GM18519 (cell line): ENCODE data around the gene PHKB.
A peak's percentile ranks its signal among the peaks of the same experiment; 100 is the strongest.
"Not testable (repeated sequence)": the region's sequence is repeated elsewhere in the genome, so short reads cannot be mapped to it uniquely, and the experiment has no call there.

Experiments
- ATAC-seq: cut with Tn5 transposase; IDR thresholded peaks from one replicate; pipeline ENCODE4 v1.9.1; 2021; ENCODE audit warnings: mild to moderate bottlenecking, moderate library complexity; ENCODE audit not compliant: unreplicated experiment, low FRiP score

PHKB gene

DNA sequence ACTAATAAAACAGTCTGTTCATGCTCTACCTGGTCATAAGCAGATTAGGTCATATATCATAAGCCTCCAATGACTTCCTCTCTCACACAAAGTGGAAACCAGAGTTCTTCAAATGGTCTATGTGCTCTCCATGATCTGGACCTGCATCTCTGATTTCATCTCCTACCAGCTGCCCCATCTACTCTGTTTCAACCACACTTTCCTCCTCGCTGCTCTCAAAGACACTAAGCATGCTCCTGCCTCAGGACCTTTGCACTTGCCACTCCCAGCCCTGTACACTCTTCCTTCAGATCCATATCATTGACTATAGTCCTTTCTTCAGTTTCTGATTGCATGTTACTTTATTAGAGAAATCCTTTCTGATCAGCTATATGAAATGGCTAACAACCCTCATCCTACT, 196.8 kb downstream of the PHKB start:
- no peak for ATAC-seq

DNA sequence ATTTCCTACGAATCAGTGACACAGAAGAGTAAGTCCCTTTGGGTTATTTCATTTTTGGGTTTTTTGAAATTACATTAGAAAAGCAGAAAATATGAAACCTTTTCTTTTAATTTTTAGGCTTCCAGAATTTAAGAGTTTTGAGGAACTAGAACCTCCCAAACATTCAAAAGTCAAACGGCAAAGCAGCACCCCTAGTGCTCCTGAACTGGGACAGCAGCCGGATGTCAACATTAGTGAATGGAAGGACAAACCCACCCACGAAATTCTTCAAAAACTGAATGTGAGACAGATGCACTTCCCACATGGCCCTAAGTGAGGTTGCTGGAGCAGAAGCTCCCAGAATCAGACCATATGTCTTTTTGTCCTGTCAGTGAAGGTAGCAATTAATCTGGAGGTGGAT, 199.4 kb downstream of the PHKB start:
- no peak for ATAC-seq

DNA sequence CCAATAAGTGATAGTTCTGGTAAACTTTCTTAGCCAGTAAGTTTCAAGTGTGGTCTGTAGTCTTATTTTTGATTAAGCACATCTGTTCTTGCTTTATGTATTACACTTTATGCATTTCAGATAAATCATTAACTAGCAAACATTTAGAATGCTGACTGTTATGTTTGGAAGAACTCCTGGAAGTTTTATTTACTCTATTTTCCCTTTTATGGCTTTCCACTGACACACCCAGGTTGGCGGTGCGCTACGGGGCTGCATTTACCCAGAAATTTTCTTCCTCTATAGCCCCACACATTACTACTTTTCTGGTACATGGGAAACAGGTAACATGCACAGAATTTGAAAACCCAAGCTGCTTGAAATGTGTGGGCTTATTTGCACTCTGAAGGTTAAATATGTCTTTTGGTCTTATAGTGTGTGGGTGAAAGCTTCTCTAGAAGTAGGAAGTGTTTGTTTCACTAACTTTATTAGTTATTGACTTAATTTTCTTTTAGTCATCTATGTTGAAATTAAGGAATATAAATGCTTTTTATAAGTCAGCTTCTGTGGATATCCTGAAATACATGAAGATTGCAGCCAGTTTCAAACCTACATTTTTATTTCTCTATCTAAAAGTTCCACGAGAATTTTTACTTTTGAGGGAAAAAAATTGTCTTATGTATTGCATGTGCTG, 203.7 kb downstream of the PHKB start:
- ATAC-seq: no peak

DNA sequence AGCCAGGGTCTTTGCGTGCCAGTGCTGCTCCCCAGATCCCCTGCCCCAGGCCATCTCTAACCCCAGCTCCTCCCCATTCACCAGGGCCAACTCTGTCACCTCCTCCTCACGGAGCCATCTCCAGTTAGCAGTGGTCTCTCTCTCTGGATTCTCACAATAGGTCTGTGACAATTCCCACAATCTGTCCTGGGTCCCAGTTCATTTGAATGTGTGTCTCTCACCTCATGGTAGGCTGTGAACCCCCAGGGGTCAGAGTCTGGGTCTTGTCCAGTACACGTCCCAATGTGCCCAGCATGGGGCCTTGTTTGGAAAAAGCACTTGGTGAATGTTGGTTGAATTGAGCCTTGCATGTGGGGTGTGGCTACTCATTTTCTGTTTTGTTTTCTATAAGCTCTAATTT, 205.3 kb downstream of the PHKB start:
- ATAC-seq: no peak

DNA sequence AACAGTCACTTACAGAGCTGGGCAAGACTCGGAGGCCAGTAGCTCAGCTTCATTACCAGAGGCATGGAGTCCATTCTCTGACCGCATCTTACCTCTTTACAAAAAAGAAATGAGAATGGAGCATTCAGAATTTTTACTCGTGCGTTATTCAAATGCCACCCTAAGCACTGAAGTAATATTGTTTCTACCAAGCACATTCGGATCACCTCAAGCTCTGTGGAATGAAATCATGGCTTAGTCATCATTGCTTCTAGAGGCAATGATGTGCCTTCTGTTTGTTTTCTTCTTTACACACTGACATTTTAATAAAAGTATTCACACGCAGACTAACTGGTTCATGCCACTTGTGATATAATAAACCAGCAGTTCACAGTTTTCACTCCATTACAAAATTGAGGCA, 206.8 kb downstream of the PHKB start:
- ATAC-seq: no peak

DNA sequence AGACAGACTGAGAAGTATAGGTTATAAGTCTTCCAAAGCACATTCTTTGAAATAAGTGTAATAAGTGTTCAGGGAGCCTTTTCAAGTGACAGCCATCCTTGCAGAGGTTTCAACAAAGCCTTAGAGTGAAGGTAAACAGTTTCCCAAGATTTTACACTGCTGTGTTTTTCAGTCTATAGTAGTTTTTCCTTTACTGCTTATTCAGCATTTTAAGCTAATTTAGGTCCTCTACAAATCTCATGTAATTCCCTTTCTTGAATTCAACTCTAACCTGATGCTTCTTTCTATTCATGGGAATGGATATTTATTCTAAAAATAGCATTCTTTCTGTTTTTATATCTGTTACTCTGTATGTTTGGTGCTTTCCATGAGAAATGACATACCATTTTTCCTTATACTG, 211.3 kb downstream of the PHKB start:
- no peak for ATAC-seq

DNA sequence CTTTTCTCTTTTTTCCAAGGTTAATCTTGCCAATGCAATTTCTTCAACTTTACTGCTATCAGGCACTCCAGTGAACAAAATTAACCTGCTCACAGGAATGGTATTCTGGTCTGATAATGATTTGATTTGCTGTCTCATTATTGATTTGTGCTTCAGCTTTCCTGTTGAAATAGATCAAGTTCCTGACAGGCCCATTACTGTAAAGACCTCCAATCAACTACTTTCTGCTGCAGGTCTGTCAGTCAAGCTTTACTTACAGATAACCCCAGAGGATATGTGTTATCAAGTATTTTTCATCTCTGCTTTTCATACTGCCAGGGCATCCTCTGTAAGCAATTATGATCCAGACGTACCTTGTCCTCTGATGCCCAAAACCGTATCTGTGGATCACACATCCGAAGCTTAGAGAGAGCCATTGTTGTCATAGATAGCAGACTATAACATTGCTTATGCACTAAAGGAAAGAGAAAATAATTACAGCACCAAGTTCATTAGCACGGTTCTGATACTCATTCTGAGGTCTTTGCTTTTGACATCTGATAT, 215.6 kb downstream of the PHKB start:
- ATAC-seq: no peak

DNA sequence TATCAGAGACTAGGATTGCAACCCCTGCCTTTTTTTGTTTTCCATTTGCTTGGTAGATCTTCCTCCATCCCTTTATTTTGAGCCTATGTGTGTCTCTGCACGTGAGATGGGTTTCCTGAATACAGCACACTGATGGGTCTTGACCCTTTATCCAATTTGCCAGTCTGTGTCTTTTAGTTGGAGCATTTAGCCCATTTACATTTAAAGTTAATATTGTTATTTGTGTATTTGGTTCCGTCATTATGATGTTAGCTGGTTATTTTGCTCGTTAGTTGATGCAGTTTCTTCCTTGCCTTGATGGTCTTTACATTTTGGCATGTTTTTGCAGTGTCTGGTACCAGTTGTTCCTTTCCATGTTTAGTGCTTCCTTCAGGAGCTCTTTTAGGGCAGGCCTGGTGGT, 220.4 kb downstream of the PHKB start:
- not testable (repeated sequence) for ATAC-seq

DNA sequence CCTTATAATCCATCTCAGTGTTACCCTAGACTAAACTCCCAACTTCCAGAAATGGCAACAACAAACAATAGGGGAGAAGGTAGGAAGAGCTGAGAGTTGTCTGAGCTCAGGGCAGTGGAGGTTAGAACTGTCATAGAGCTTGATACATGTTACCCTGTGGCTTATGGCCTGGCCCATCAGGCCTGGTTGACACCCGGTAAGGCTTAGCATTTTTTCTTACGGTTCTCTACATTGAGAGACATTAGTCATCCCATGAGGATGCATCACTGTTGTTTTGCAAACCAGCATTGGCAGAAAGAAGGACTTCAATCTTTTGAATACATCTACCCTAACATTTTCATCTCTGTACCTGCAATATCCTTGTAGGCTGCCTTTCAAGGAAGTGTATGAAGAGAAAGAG, 226.6 kb downstream of the PHKB start:
- ATAC-seq: no peak

DNA sequence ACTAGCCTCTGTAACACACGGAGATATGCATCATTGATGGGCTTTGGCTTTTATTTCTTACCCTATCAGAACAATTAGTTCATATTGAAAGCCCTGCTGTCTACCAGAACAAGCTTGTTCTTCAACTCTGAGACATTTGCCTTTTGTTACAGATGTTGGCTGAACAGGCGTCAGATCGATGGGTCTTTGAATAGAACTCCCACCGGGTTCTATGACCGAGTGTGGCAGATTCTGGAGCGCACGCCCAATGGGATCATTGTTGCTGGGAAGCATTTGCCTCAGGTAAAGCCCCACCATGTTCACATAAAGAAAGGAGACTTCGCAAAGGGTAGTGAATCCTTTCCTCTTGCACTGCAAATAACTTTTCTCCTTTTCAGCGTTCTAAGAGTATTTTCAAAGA, 232.1 kb downstream of the PHKB start:
- ATAC-seq: no peak

DNA sequence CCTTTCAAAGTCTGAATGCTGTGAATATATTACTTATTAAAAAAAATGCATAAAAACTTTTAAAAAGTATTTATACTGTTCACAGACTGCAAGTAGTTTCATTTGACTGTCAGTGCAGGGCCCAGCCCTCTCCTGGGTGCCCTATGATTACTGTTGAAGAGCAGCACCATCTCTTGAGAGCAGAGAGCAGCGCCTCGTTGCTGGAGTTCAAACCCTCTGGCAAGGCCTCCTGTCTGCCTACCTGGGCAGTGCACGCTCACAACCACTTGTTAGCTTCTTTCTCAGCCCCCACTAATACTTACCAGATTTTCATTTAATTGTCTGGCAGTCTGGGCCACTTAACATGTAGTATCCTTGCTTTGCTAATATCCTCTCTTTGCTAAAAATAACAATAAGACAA, 233.4 kb downstream of the PHKB start:
- ATAC-seq: no peak

DNA sequence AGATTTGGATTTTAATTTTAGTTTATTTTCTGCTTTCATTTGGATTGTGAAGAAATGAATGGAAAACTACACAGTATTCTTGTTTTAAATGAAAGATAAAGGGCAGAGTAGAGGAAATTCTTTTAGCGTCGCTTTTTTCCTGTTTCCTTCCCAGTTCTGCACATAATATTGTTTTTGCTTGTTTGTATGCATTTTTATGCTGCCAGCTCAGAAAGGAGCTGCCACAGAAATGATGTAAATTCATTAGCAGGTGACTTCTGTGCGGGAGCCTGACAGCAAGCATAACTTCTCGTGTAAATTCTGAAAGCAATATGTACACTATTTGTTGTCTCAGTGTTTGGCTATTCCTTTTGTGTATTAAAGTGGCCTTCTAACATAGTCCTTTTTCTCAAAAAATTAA, 234.6 kb downstream of the PHKB start:
- ATAC-seq: no peak

DNA sequence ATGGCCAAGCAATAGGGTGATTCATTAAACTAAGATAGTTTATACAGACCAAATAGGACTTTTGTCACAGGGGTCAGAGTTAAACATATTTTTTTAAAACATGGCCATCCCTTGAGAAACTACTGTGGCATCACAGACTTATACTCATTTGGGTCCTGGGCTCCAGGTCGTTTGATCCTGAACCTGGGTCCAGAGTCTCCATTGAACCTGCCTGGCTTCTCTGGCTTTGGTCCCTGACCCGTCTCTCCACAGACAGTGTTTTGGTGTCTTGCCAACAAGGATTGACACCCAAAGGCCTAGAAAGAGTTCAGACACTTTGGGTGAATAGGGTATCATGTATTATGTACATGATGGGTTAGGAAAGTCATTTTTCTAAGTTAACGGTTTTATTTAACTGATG, 236.7 kb downstream of the PHKB start:
- no peak for ATAC-seq

DNA sequence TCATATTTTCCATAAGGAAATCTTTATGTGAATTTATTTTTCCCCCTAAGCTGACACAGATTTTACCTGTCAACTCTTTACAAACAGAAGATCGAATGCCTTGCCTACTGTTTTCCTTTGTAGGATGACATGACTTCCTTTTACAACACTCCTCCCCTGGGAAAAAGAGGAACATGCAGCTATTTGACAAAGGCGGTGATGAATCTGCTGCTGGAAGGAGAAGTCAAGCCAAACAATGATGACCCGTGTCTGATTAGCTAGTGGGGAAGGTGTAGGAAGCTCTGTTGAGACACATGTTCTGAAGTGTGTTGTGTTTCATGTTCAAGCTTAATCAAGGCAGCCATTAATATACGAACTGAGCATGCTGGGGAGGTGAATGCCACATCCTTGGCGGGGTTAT, 238.0 kb downstream of the PHKB start:
- no peak for ATAC-seq

DNA sequence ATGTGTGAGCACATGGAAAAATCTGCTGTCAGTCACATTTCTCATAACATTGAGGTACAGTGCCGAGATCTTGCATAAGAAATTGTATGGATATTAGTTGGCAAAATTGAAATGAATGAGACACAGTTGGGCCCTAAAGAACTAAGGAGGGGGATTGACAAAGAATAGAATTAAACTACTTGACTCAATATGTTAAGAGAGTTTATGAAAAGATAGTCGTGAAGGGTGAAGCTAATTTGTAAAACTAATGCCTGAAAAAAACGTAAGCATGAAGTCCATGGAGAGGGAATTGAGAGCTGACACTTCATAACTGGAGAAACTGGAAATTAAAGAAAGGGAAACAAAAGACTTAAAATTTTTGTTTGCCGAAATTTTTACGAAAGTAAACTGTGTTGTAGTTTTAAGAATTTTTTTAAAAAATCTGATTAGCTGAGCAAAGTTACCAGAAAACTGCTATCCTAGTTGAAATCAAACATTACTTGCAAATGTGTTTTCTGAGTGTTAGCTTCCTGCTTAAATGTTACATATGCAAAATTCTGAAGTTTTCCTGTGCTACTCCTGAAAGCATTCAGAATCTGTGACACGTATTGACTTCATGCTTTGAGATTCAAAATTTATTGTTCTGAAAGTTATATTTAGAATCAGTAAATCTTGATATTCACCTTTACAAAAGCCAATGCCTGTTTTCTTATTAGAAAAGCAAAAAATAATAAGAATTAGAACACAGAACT, 239.9 kb downstream of the PHKB start:
- ATAC-seq: no peak

DNA sequence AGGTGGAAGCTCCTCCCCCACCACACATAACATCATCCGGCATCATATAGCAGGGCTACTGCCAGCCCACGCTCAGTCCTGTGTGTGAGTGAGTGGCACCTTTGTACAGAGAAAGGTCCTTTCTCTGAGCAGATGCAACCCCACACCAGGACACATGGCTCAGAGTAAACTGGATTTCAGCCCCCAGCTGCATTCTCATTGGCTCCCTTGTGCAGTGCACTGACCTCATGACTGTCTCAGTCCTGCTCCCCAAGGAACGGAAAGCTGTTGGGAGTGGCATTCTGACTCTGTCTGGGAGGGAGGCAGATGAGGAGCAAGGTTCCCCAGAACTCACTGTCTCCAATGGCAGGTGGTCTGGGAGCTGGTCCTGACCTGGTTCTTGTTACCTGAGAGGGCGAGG, 244.1 kb downstream of the PHKB start:
- no peak for ATAC-seq

DNA sequence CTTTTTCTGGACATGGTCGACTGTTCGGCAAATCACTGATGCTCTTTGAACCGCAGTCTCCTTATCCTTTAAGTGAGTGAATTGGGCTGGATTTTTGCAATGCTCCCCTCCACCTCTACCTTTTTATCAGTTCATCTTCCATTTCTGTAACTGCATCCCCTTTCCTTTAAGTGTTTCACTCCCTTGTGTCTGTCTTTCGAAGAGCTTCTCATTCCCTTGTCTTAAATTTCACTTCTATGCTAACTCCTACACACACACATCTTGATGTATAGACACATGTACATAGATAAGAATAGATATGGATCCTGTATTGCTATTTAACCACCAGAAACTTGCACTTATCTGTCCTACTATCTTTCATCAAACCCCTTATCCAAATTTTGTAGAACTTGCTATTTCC, 250.7 kb downstream of the PHKB start:
- no peak for ATAC-seq

DNA sequence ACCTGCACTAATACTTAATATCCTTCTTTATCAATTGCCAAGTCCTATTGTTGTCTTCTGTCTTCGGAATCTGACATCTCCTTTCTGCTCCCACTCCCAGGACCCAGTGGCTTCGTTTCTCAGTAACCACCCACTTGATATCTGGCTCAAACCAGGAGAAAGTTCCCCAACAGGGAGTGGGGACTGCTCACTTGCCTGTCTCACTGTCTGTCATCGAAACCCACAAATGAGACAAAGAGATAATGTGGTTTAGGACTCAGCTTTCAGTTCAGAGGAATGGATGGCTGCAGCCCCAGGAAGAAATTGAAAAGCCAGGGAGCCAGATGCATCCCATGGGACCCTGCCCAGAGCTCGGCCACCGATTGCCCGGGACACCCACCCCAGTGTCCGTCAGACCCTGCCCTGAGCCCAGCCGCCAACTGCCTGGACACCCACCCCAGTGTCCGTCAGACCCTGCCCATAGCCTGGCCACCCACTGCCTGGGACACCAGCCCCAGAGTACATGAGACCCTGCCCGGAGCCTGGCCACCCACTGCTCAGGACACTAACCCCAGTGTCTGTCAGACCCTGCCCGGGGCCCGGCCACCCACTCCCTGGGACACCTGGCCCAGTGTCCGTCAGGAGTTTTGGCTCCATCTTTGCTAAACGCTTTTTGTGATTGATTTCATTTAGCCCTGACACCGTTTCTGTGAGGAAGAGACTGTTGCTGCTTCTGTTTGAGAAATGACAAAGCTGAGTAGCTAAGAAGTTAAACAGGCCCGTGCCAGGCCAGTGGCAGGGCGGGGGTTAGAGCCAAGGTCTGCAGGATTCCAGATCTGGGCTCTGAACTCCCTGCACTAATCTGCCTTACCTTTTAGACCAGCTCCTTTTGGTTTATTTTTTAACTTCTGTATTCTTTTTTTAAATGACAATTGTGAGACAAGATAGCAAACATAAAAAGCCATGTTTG, 251.4 kb downstream of the PHKB start:
- ATAC-seq: no peak

DNA sequence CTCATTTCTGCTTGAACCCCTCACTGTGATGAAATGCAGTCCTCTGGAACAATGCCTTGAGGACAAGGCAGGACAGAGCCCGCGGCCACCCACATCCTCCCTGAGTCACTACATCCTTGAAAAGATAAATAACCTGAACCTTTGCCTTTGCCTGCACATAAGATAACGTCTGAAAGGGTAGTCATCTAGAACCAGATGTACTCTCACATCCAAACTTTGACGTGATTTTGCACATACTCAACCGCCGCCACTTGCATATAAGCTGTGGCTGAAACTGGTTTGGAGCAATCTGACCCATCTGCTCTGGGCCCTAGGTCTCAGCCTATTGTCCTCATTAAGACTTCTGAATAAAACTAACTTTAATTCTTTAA, 252.1 kb downstream of the PHKB start:
- peak; percentile 79 for ATAC-seq

DNA sequence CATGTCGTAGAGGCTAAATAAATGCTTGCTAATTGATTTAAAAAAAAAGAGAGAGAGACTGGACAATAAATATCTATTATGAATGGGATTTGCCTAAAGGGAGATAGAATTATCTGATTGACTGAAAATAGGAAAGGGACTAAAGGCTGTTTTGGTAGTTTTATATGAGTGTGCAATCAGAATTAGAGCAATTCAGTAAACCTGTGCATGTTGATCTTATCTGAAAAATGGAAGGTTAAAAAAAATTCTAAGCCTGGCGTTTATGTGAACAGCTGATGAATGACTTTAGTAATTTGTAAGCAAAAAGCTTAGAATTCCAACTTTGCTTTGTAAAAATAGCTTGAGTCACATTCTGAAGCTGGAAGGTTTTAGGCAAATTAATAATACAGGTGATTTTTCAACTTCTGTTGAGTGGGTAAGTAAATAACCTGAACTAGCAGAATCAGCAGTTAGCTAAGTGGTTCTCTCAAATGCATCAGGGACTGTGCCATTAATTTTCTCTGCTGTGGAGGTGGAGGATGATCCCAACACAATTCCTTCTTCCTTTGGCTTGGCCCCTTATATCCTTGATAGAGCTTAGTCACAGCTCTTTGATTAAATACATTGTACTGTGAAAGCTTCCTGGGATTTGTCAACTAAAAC, 254.4 kb downstream of the PHKB start:
- no peak for ATAC-seq

DNA sequence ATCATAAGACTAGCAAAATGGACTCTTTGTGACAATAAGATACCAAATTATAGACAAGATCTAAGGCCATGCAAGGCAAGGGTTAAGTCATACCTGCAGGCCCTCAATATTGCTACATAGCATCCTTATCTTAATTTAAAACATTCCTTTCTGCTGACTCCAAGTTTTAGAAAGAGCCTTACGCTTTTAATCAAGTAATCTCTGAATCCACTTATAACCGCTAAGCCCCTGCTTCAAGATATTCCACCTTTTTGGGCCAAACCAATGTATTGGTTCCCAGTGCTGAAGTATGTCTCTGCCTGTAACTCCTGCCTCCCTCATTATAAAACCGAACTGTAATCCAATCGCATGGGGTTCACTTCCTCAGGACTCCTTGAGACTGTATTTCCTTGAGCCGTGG, 255.4 kb downstream of the PHKB start:
- no peak for ATAC-seq
